Astrocyte (in vitro differentiated cells and primary cell): ENCODE measurements around the gene C19orf38. TPM values are rescaled to one million over a fixed set of nuclear protein-coding genes. Genes with fewer than 3 reads are reported as not detected.

Source experiments
- DNase-seq: peaks from one replicate; pipeline ENCODE4 v3.0.0-alpha.2; 2010; ENCODE audit warnings: low read depth
- FAIRE-seq: peaks from 2 replicates; lab custom pipeline; 2011; peaks lifted over from hg19 to GRCh38; lab: Jason Lieb, UNC
- H2AFZ ChIP-seq: 2 replicates; pipeline ENCODE4 v1.6.0; 2012; ENCODE audit warnings: low read depth, low read length, inconsistent platforms
- H3K27ac ChIP-seq: 2 replicates; pipeline ENCODE4 v1.5.1; 2011; ENCODE audit warnings: low read depth, low read length, inconsistent platforms
- H3K27me3 ChIP-seq: 2 replicates; pipeline ENCODE4 v1.6.0; 2011; ENCODE audit warnings: low read length, inconsistent platforms; ENCODE audit not compliant: insufficient read depth
- H3K36me3 ChIP-seq: 2 replicates; pipeline ENCODE4 v1.5.1; 2011; ENCODE audit warnings: low read length, inconsistent platforms; ENCODE audit not compliant: insufficient read depth
- H3K4me1 ChIP-seq: 2 replicates; pipeline ENCODE4 v1.5.1; 2011; ENCODE audit warnings: low read length, inconsistent platforms; ENCODE audit not compliant: insufficient read depth
- H3K4me2 ChIP-seq: 2 replicates; pipeline ENCODE4 v1.6.0; 2012; ENCODE audit warnings: low read length, inconsistent platforms
- H3K4me3 ChIP-seq: 2 replicates; pipeline ENCODE4 v1.5.1; 2011; ENCODE audit warnings: low read depth, mild to moderate bottlenecking, low read length, inconsistent platforms; ENCODE audit not compliant: insufficient read depth
- H3K79me2 ChIP-seq: 2 replicates; pipeline ENCODE4 v1.6.0; 2012; ENCODE audit warnings: mild to moderate bottlenecking, low read length, inconsistent platforms; ENCODE audit not compliant: insufficient read depth
- H3K9ac ChIP-seq: 2 replicates; pipeline ENCODE4 v1.6.0; 2012; ENCODE audit warnings: mild to moderate bottlenecking, low read length, inconsistent platforms
- H3K9me3 ChIP-seq: 2 replicates; pipeline ENCODE4 v1.5.1; 2012; ENCODE audit warnings: low read depth, mild to moderate bottlenecking, low read length, inconsistent platforms; ENCODE audit not compliant: insufficient read depth
- H4K20me1 ChIP-seq: 2 replicates; pipeline ENCODE4 v1.6.0; 2012; ENCODE audit warnings: low read length, inconsistent platforms; ENCODE audit not compliant: insufficient read depth
- H3K27ac Mint-ChIP-seq: one replicate; pipeline ENCODE4 v1.8.0; 2021; ENCODE audit warnings: mild to moderate bottlenecking, mixed read lengths; ENCODE audit not compliant: unreplicated experiment
- H3K27me3 Mint-ChIP-seq: one replicate; pipeline ENCODE4 v1.8.0; 2021; ENCODE audit warnings: low read depth, mixed read lengths; ENCODE audit not compliant: unreplicated experiment
- H3K36me3 Mint-ChIP-seq: one replicate; pipeline ENCODE4 v1.8.0; 2021; ENCODE audit warnings: low read depth, mixed read lengths; ENCODE audit not compliant: unreplicated experiment
- H3K4me1 Mint-ChIP-seq: one replicate; pipeline ENCODE4 v1.8.0; 2021; ENCODE audit warnings: low read depth, mixed read lengths; ENCODE audit not compliant: unreplicated experiment
- H3K4me3 Mint-ChIP-seq: one replicate; pipeline ENCODE4 v1.8.0; 2021; ENCODE audit warnings: mild to moderate bottlenecking, moderate library complexity, mixed read lengths; ENCODE audit not compliant: unreplicated experiment
- H3K9me3 Mint-ChIP-seq: one replicate; pipeline ENCODE4 v1.8.0; 2021; ENCODE audit warnings: mild to moderate bottlenecking, mixed read lengths; ENCODE audit not compliant: unreplicated experiment
- CTCF ChIP-seq: IDR thresholded peaks from 2 replicates; pipeline ENCODE4 v1.5.1; 2011; ENCODE audit warnings: low read depth, mild to moderate bottlenecking, inconsistent platforms, low read length, moderate library complexity; ENCODE audit not compliant: insufficient read depth
- EZH2 ChIP-seq: IDR thresholded peaks from 2 replicates; pipeline ENCODE4 v1.6.1; 2012; ENCODE audit warnings: mild to moderate bottlenecking, low read length, inconsistent platforms; ENCODE audit not compliant: insufficient read depth
- total RNA-seq: library from RNA; stranded (reverse); gene quantifications from 2 replicates; pipeline ENCODE4 v1.2.1, GENCODE V29; 2021

C19orf38 gene
- total RNA-seq, 1 donor from 2014 or later = 0.23 TPM

GRCh38 chr19:10808937-10809649, 39.1 kb upstream of the C19orf38 start:
- Histone ChIP-seq H3K4me3 (no peak overlapping the region), H3K4me2 (no peak overlapping the region), H4K20me1 (no peaks in the 10 kb centered on the region), H3K9me3 (no peaks in the 10 kb centered on the region), H3K27ac (peak overlapping the region; percentile 38), H2AFZ (no peak overlapping the region), H3K9ac (no peak overlapping the region), H3K27me3 (no peaks in the 10 kb centered on the region), H3K36me3 (peaks cover 10% of the 10 kb centered on the region), H3K79me2 (peaks cover 3% of the 10 kb centered on the region), H3K4me1 (peaks cover 30% of the 10 kb centered on the region)
- Mint-ChIP-seq H3K4me1 (peaks cover 13% of the 10 kb centered on the region), H3K9me3 (no peaks in the 10 kb centered on the region), H3K27me3 (no peaks in the 10 kb centered on the region), H3K4me3 (no peak overlapping the region), H3K27ac (peak overlapping the region; percentile 69), H3K36me3 (peaks cover 33% of the 10 kb centered on the region)
- DNase-seq = peak; percentile 37
- TF ChIP-seq CTCF (no peak), EZH2 (no peak)
- FAIRE-seq = no peak

DNA sequence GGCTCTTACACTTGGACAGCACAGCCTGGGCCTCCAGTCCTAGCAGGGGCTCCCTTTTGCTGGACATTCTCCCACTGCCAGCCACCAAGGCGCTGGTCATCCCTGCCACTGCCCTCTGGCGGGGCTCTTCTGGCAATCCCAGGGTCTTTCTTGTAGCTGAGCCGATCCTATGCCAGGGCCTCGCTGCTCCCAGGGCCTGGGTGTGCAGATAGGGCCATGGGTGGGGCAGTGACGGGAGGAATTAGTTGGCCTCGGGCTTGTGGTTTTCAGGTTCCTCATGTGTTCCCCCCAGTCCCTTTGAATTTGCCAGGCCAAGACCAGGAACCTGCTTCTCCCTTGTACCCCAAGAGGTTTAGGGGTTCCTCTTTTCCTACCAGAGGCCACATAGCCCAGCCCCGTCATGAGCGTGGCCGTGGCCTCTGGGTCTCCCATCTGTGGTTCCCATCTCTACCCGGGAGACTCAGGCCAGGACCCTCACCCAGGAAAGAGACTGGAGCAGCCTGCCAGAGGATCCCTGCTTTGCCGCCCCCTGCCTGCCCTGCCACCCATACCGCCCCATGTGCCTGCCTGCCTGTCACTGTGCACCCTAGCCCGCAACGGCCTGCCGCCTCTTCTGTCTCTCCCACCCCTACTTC, 38.4 kb upstream of the C19orf38 start:
- H3K36me3 Mint-ChIP-seq = peaks cover 30% of the 10 kb centered on the region
- H3K27me3 Mint-ChIP-seq = no peaks in the 10 kb centered on the region
- DNase-seq (no peak), FAIRE-seq (no peak)
- H3K9me3 Mint-ChIP-seq = no peaks in the 10 kb centered on the region
- no peak overlapping the region for H3K4me2 ChIP-seq
- TF ChIP-seq CTCF = no peak
- no peak for TF ChIP-seq EZH2
- no peak overlapping the region for H3K4me3 ChIP-seq
- H3K9ac ChIP-seq = no peak overlapping the region
- H4K20me1 ChIP-seq = no peaks in the 10 kb centered on the region
- no peak overlapping the region for H2AFZ ChIP-seq
- no peaks in the 10 kb centered on the region for H3K9me3 ChIP-seq
- H3K79me2 ChIP-seq = peaks cover 6% of the 10 kb centered on the region
- H3K36me3 ChIP-seq = peaks cover 12% of the 10 kb centered on the region
- H3K27ac ChIP-seq = peak overlapping the region; percentile 38
- H3K4me1 Mint-ChIP-seq = peaks cover 13% of the 10 kb centered on the region
- H3K4me1 ChIP-seq = peaks cover 30% of the 10 kb centered on the region
- no peaks in the 10 kb centered on the region for H3K27me3 ChIP-seq
- no peak overlapping the region for H3K4me3 Mint-ChIP-seq
- H3K27ac Mint-ChIP-seq = peak overlapping the region; percentile 3
